Caki2 (cell line): ENCODE results near the gene RALGDS. TPM values are rescaled to one million over a fixed set of nuclear protein-coding genes. Genes with fewer than 3 reads are reported as not detected.
"Not testable (repeated sequence)": the region's sequence is repeated elsewhere in the genome, so short reads cannot be mapped to it uniquely, and the experiment has no call there.

Source experiments
- DNase-seq: peaks from one replicate; pipeline ENCODE4 v3.0.0-alpha.2; 2015; ENCODE audit warnings: low read depth
- in situ Hi-C: cut with HindIII; loops from 2 replicates; pipeline ENCODE4 v1.10.0; 2016; ENCODE audit warnings: low sequenced_read_pairs, low pct_unique_long_range_greater_than_20kb, mixed read lengths
- total RNA-seq: library from RNA; depleted of rRNA; stranded (reverse); fragments of >200 nt; shearing (Covaris generic); gene quantifications from 2 replicates; pipeline ENCODE4 v1.2.3, GENCODE V29; 2014; ENCODE audit warnings: low replicate concordance

The RALGDS gene
- total RNA-seq, 1 experiment from 2014 or later = 18.6 TPM

- in situ Hi-C loops = no loop called here
- DNase-seq = no peak
These were observed 56.0 kb downstream of the RALGDS start for GRCh38 chr9:133065070-133065388.

GRCh38 chr9:133064241-133065069, 56.6 kb downstream of the RALGDS start:
- DNase-seq = no peak
- in situ Hi-C loops = no loop called here

GRCh38 chr9:133063500-133064231, 57.4 kb downstream of the RALGDS start:
- DNase-seq = no peak
- in situ Hi-C loops = no loop called here

- DNase-seq = no peak
- in situ Hi-C loops = no loop called here
These were observed 57.9 kb downstream of the RALGDS start for GRCh38 chr9:133063159-133063499.

- DNase-seq, in situ Hi-C loops: not testable (repeated sequence)
These were observed 58.5 kb downstream of the RALGDS start for GRCh38 chr9:133062569-133062968.

- in situ Hi-C loops, DNase-seq: not testable (repeated sequence)
These were observed 59.3 kb downstream of the RALGDS start, which contains the start of gene CEL for GRCh38 chr9:133061764-133062145. Gene CEL, plus strand, starts transcription at chr9:133061981. Its CDS starts 22 bp downstream, at chr9:133062003.

- in situ Hi-C loops = not testable (repeated sequence)
These were observed 59.8 kb downstream of the RALGDS start for GRCh38 chr9:133061019-133061763.

GRCh38 chr9:133060417-133060841, 60.6 kb downstream of the RALGDS start:
- DNase-seq = no peak
- in situ Hi-C loops = no loop called here

More at GRCh38 chr9:133061019-133061763, 59.8 kb downstream of the RALGDS start:
- not testable (repeated sequence) for DNase-seq

GRCh38 chr9:133059623-133060022, 61.4 kb downstream of the RALGDS start:
- no peak for DNase-seq
- in situ Hi-C loops = no loop called here

GRCh38 chr9:133058550-133059320, 62.3 kb downstream of the RALGDS start:
- in situ Hi-C loops = no loop called here
- no peak for DNase-seq

- in situ Hi-C loops = no loop called here
- no peak for DNase-seq
These were observed 63.0 kb downstream of the RALGDS start for GRCh38 chr9:133058071-133058470.

GRCh38 chr9:133057553-133057952, 63.5 kb downstream of the RALGDS start:
- no peak for DNase-seq
- in situ Hi-C loops = no loop called here

GRCh38 chr9:133057006-133057405, 64.0 kb downstream of the RALGDS start:
- in situ Hi-C loops = no loop called here
- no peak for DNase-seq

- DNase-seq = no peak
- in situ Hi-C loops = no loop called here
These were observed 64.5 kb downstream of the RALGDS start for GRCh38 chr9:133056533-133056932.

- no peak for DNase-seq
- in situ Hi-C loops = no loop called here
These were observed 65.1 kb downstream of the RALGDS start for GRCh38 chr9:133055788-133056420.

- in situ Hi-C loops = no loop called here
- no peak for DNase-seq
These were observed 66.1 kb downstream of the RALGDS start for GRCh38 chr9:133054966-133055365.

GRCh38 chr9:133054194-133054890, 66.7 kb downstream of the RALGDS start:
- no peak for DNase-seq
- in situ Hi-C loops = no loop called here
